NCI-H82 treated with DMSO at 0.1 percent for 48 hours (cell line): ENCODE results near the gene MAMDC4.
"Not testable (repeated sequence)": the region's sequence is repeated elsewhere in the genome, so short reads cannot be mapped to it uniquely, and the experiment has no call there.

ENCODE experiments used
- DNase-seq: peaks from one replicate; lab custom pipeline; 2025; ENCODE audit not compliant: unreplicated experiment; lab: John Stamatoyannopoulos, UW

Gene MAMDC4

DNA sequence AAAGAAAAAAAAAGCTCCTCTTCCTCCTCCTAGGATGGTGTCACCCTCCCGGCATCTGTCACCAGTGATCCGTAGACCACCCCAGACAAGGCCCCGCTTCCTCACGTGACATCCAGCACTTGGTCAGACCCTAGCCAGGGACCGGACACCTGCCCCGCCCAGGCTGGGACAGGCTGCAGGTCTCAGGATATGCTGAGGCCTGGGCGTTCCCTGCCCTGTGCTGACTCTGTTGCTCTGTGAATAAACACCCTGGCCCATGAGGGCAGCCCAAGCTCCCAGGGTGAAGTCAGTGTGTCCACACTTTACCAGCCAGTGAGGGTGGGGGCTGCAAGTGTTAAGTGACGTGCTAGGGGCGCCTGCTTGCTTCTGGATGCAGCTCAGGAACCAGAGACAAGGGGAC, 8.4 kb downstream of the MAMDC4 start:
- DNase-seq, result no peak

- DNase-seq, result no peak
Observed at GRCh38 chr9:136860933-136861873, 9.1 kb downstream of the MAMDC4 start.

DNA sequence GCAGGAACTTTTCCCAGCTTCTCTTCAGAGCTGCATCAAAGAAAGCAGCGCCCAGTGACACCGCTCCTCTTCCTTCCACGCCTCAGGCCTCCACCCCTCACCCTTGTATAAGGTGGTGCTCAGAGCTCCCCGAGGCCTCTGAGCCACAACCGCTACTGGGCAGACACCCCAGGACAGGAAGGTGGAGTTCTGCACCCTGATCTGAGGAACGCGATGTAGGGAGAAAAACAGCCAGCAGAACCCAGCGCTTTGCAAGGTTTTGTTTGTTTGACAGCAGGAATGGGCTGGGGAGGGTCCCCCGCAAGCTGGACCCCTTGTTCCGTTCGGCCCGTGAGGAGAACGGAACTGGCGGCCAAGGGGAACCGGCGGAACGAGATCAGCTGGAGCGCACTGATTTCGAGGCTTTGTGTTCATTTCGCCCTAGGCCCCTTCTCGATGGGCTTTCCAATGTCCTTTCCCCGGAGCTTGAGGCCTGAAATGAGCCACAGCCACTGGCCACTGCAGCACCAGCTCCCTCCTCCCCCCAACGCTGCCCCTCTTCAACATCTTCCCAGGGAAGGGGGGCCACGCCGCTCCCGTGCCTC, 9.8 kb downstream of the MAMDC4 start:
- no peak for DNase-seq

DNA sequence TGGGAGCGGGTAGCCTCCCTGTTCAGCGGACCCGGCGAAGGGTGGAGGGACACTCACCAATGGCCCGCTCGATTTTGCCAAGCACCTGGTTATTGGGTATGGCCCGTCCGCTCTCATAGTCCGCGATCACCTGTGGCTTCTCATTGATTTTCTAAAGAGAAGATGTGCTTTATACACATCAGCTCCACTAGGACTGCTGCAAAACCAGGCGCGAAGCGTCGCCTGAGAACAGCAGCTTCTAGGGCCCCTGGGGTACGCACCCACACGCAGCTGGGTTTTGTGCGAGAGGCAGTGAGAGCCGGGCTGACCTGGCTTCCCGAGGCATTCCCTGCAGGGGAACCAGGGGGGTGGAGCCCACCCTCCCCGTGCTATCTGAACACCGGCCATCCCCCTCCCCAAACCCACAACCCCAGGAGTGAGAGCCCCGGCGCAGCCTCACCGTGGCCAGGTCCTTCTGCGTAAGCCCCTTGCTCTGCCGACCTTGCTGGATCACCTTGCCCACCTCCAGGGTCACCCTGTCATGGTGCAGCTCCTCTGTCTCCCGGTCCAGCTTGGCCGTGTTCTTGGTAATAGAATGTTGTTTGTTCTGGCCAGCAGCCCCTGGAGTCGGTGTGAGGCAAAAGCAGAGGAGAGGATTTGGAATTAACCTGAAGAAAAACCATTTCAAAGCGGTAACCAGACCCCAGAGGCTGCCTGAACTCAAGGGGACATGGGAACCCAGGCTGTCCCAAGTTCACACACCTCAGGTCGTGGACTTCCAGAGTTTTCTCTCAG, 10.9 kb downstream of the MAMDC4 start:
- DNase-seq, result no peak

GRCh38 chr9:136863623-136864273, 11.6 kb downstream of the MAMDC4 start:
- DNase-seq, result no peak

GRCh38 chr9:136865041-136865767, 13.1 kb downstream of the MAMDC4 start:
- no peak for DNase-seq

- no peak for DNase-seq
Observed at GRCh38 chr9:136865768-136866103, 13.6 kb downstream of the MAMDC4 start.

DNA sequence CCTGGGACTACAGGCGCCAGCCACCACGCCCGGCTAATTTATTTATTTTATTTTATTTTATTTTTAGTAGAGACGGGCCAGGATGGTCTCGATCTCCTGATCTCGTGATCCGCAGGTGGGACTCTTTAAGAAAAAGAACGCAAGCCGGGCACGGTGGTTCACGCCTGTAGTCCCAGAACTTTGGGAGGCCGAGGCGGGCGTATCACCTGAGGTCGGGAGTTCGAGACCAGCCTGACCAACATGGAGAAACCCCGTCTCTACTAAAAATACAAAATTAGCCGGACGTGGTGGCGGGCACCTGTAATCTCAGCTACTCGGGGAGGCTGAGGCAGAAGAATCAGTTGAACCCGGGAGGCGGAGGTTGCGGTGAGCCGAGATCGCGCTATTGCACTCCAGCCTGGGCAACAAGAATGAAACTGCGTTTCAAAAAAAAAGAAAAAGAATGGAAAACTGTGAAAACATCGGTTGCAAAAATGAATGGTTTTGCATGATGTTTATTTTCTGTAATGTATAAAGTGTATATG, 14.8 kb downstream of the MAMDC4 start:
- DNase-seq, result not testable (repeated sequence)

- no peak for DNase-seq
Observed at GRCh38 chr9:136867480-136867879, 15.3 kb downstream of the MAMDC4 start.

- no peak for DNase-seq
Observed at GRCh38 chr9:136867917-136868316, 15.8 kb downstream of the MAMDC4 start.

GRCh38 chr9:136868644-136869043, 16.5 kb downstream of the MAMDC4 start:
- DNase-seq, result no peak

- not testable (repeated sequence) for DNase-seq
Observed at GRCh38 chr9:136869611-136870010, 17.5 kb downstream of the MAMDC4 start.

DNA sequence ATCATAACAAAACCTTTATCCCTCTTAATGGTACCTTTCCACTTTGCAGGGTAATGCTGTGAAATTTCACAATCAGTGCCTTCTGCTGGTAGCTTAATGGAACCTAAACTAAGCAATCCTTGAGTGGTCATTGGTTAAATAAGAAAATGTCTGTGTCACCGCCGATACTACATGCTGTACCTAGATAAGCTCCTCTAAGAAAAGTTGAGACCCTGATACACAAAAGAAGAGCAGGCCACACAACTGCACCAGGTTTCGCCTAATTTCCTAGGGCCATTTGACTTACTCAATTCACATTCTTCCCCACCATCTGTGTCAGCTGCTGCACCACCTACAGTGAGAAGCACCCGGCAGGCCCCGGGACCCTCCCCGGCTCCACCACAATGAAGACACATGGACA, 23.0 kb downstream of the MAMDC4 start:
- no peak for DNase-seq

- no peak for DNase-seq
Observed at GRCh38 chr9:136876476-136876875, 24.3 kb downstream of the MAMDC4 start.

DNA sequence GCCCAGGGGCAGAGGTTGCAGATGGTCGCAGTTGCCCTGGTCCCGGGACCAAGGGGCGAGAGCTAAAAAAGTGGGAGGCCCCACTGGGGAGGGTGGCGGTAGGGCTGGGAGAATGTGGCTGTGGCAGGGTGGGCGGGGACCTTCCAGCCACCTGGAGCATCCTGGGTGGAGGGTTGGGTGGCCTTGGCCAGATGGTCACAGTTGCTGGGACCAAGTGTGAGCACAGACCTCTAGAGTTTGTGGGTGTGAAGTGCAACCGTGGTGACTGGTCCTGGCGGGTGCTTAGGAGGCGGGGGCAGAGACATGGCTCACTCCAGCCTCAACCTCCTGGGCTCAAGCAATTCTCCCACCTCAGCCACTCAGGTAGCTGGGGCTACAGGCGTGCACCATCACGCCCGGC, 28.5 kb downstream of the MAMDC4 start:
- no peak for DNase-seq

- DNase-seq, result no peak
Observed at GRCh38 chr9:136881691-136882108, 29.6 kb downstream of the MAMDC4 start.

DNA sequence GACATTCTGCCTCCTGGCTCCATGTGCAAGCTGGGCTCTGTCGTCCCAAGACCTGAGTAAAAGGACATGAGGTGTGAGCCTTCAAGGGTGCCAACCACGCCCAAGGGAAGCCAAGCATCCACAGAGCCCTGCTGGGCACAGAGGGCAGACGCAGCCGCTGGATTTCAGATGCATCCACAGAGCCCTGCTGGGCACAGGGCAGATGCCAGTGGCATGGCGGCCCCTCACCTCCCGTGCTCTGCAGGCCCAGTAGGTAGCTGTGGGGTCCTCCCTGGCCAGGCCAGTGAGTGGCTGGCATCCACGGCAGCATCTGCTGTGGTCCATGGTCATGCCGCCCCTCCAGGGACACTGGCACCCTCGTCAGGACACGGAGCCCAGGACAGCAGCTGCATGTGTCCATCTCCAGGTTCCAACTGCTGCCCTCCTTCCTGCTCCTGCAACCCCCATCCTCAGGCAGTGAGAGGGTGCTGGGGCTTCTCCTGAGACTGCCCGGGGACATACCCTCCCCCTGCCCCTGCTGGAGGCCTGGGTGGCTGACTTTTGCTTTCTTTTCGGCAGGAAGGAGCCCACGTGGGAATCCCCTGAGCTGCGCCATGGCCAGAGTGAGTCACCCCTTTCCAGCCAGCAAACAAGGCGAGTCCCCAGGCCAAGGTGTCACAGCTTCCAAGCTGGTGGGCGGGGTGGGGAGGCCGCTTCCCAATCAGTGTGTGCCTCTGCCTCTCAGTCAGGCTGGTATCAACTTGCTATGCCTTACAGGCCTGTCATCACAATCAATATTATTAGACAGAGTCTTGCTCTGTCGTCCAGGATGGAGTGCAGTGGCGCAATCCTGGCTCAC, 30.2 kb downstream of the MAMDC4 start:
- no peak for DNase-seq

DNA sequence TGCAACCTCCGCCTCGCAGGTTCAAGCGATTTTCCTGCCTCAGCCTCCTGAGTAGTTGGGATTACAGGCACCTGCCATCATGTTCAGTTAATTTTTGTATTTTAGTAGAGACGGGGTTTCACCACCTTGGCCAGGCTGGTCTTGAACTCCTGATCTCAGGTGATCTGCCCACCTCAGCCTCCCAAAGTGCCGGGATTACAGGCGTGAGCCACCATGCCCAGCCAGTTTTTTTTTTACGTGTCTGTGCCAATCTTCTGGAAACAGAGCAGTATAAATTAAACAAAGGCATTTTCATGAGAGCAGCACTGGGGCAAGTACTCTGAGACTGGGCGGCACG, 30.8 kb downstream of the MAMDC4 start:
- not testable (repeated sequence) for DNase-seq

- not testable (repeated sequence) for DNase-seq
Observed at GRCh38 chr9:136883670-136884069, 31.5 kb downstream of the MAMDC4 start.
